ENCODE results near the gene UBE2D2. TPM values are rescaled to one million over a fixed set of nuclear protein-coding genes. Genes with fewer than 3 reads are reported as not detected.

Gene UBE2D2
- polyA plus RNA-seq, 6 donors from 2014 or later, result 374 to 562 (median 427) TPM

GRCh38 chr5:139636207-139636792 is 75.2 kb downstream of the UBE2D2 start:
- H3K36me3 Mint-ChIP-seq, result no peaks in the 10 kb centered on the region
- ATAC-seq (ENCODE audit: low read depth in 2 of 2) (peak; percentile 83 to 84), DNase-seq (peak; percentile 98)
- H3K27ac Mint-ChIP-seq, result peak overlapping the region; percentile 97 to 100 (median 98)
- peaks cover 61 to 83% (median 73%) of the 10 kb centered on the region in 3 donors for H3K4me1 Mint-ChIP-seq
- no peaks in the 10 kb centered on the region for H3K9me3 Mint-ChIP-seq
- no peaks in the 10 kb centered on the region for H3K27me3 Mint-ChIP-seq
- peak overlapping the region; percentile 83 to 90 (median 88) for H3K4me3 Mint-ChIP-seq

GRCh38 chr5:139636975-139637408 is 75.9 kb downstream of the UBE2D2 start:
- DNase-seq (no peak), ATAC-seq (ENCODE audit: low read depth in 2 of 2) (no peak)
- H3K27me3 Mint-ChIP-seq, result no peaks in the 10 kb centered on the region
- peak overlapping the region; percentile 97 to 100 (median 98) for H3K27ac Mint-ChIP-seq
- no peaks in the 10 kb centered on the region for H3K9me3 Mint-ChIP-seq
- peak overlapping the region; percentile 83 to 90 (median 88) for H3K4me3 Mint-ChIP-seq
- H3K4me1 Mint-ChIP-seq, result peaks cover 68 to 90% (median 80%) of the 10 kb centered on the region in 3 donors
- H3K36me3 Mint-ChIP-seq, result no peaks in the 10 kb centered on the region

- H3K4me1 Mint-ChIP-seq, result peaks cover 68 to 94% (median 79%) of the 10 kb centered on the region in 3 donors
- H3K36me3 Mint-ChIP-seq, result no peaks in the 10 kb centered on the region
- H3K4me3 Mint-ChIP-seq, result peak overlapping the region; percentile 83 to 95 (median 88)
- ATAC-seq (ENCODE audit: low read depth in 2 of 2), result peak; percentile 27 to 29
- no peaks in the 10 kb centered on the region for H3K9me3 Mint-ChIP-seq
- H3K27me3 Mint-ChIP-seq, result no peaks in the 10 kb centered on the region
- peak; percentile 81 for DNase-seq
- H3K27ac Mint-ChIP-seq, result peak overlapping the region; percentile 97 to 100 (median 98)
Observed at GRCh38 chr5:139637438-139638089, 76.4 kb downstream of the UBE2D2 start.

- peaks cover 67 to 97% (median 75%) of the 10 kb centered on the region in 3 donors for H3K4me1 Mint-ChIP-seq
- peak overlapping the region; percentile 83 to 95 (median 88) for H3K4me3 Mint-ChIP-seq
- H3K9me3 Mint-ChIP-seq, result no peaks in the 10 kb centered on the region
- peak; percentile 16 to 21 for ATAC-seq (ENCODE audit: low read depth in 2 of 2)
- no peaks in the 10 kb centered on the region for H3K27me3 Mint-ChIP-seq
- peak overlapping the region; percentile 97 to 99 (median 98) for H3K27ac Mint-ChIP-seq
- no peaks in the 10 kb centered on the region for H3K36me3 Mint-ChIP-seq
- DNase-seq, result peak; percentile 66
Observed at GRCh38 chr5:139638090-139638735, 77.1 kb downstream of the UBE2D2 start.

- Mint-ChIP-seq H3K4me1 (peaks cover 66 to 96% (median 73%) of the 10 kb centered on the region in 3 donors), H3K27me3 (no peaks in the 10 kb centered on the region), H3K4me3 (peak overlapping the region; percentile 83 to 95 (median 88)), H3K27ac (peak overlapping the region; percentile 97 to 99 (median 98)), H3K9me3 (no peaks in the 10 kb centered on the region), H3K36me3 (no peaks in the 10 kb centered on the region)
- DNase-seq (no peak), ATAC-seq (ENCODE audit: low read depth in 2 of 2) (no peak)
Observed at GRCh38 chr5:139638736-139639618, 77.8 kb downstream of the UBE2D2 start.

GRCh38 chr5:139639619-139640380 is 78.7 kb downstream of the UBE2D2 start:
- Mint-ChIP-seq H3K4me3 (peak overlapping the region; percentile 1 to 89 (median 83)), H3K4me1 (peaks cover 66 to 96% (median 72%) of the 10 kb centered on the region in 3 donors)
- no peak for ATAC-seq (ENCODE audit: low read depth in 2 of 2)

GRCh38 chr5:139640421-139641115 is 79.4 kb downstream of the UBE2D2 start:
- H3K9me3 Mint-ChIP-seq, result no peaks in the 10 kb centered on the region
- H3K4me1 Mint-ChIP-seq, result peaks cover 63 to 96% (median 72%) of the 10 kb centered on the region in 3 donors
- no peaks in the 10 kb centered on the region for H3K36me3 Mint-ChIP-seq
- peak overlapping the region in 3 of 8 donors; percentile 47 to 87 (median 83) for H3K4me3 Mint-ChIP-seq
- DNase-seq (no peak), ATAC-seq (ENCODE audit: low read depth in 2 of 2) (no peak)
- H3K27ac Mint-ChIP-seq, result peak overlapping the region in 3 of 6 donors; percentile 49 to 97 (median 51)
- H3K27me3 Mint-ChIP-seq, result no peaks in the 10 kb centered on the region

More at GRCh38 chr5:139639619-139640380, 78.7 kb downstream of the UBE2D2 start:
- Mint-ChIP-seq H3K36me3 (no peaks in the 10 kb centered on the region), H3K27ac (peak overlapping the region; percentile 47 to 99 (median 80)), H3K27me3 (no peaks in the 10 kb centered on the region), H3K9me3 (no peaks in the 10 kb centered on the region)
- no peak for DNase-seq

- peak overlapping the region in 2 of 8 donors; percentile 1 to 52 for H3K4me3 Mint-ChIP-seq
Observed at GRCh38 chr5:139641116-139642080, 80.3 kb downstream of the UBE2D2 start.

GRCh38 chr5:139642213-139642612 is 81.1 kb downstream of the UBE2D2 start:
- Mint-ChIP-seq H3K4me3 (no peak overlapping the region), H3K27me3 (no peaks in the 10 kb centered on the region), H3K36me3 (no peaks in the 10 kb centered on the region), H3K4me1 (peaks cover 57 to 95% (median 72%) of the 10 kb centered on the region in 3 donors), H3K9me3 (no peaks in the 10 kb centered on the region), H3K27ac (peak overlapping the region in 2 of 6 donors; percentile 76 to 80)
- DNase-seq (no peak), ATAC-seq (ENCODE audit: low read depth in 2 of 2) (no peak)

More at GRCh38 chr5:139641116-139642080, 80.3 kb downstream of the UBE2D2 start:
- no peaks in the 10 kb centered on the region for H3K9me3 Mint-ChIP-seq
- H3K27me3 Mint-ChIP-seq, result no peaks in the 10 kb centered on the region
- H3K27ac Mint-ChIP-seq, result peak overlapping the region in 5 of 6 donors; percentile 12 to 97 (median 62)
- ATAC-seq (ENCODE audit: low read depth in 2 of 2) (no peak), DNase-seq (no peak)
- no peaks in the 10 kb centered on the region for H3K36me3 Mint-ChIP-seq
- H3K4me1 Mint-ChIP-seq, result peaks cover 61 to 96% (median 71%) of the 10 kb centered on the region in 3 donors

GRCh38 chr5:139642891-139643871 is 82.0 kb downstream of the UBE2D2 start:
- ATAC-seq (ENCODE audit: low read depth in 2 of 2) (no peak), DNase-seq (no peak)
- Mint-ChIP-seq H3K4me3 (no peak overlapping the region), H3K4me1 (peaks cover 51 to 86% (median 79%) of the 10 kb centered on the region in 3 donors), H3K27ac (peak overlapping the region in 4 of 6 donors; percentile 70 to 91 (median 79)), H3K36me3 (no peaks in the 10 kb centered on the region), H3K27me3 (no peaks in the 10 kb centered on the region), H3K9me3 (no peaks in the 10 kb centered on the region)

All from naive B cell (primary cell).